Islet of Langerhans (tissue), 1 donor: ENCODE measurements around the gene FGFRL1.
"Not testable (repeated sequence)": the region's sequence is repeated elsewhere in the genome, so short reads cannot be mapped to it uniquely, and the experiment has no call there.

Experiments used
- FAIRE-seq: peaks from one replicate; lab custom pipeline; 2011; peaks lifted over from hg19 to GRCh38; lab: Jason Lieb, UNC

The FGFRL1 gene

GRCh38 chr4:1053080-1053661 lies 41.7 kb downstream of the FGFRL1 start:
- no peak for FAIRE-seq

GRCh38 chr4:1053891-1054290 lies 42.5 kb downstream of the FGFRL1 start:
- not testable (repeated sequence) for FAIRE-seq

- FAIRE-seq = not testable (repeated sequence)
Observed at GRCh38 chr4:1054696-1055242, 43.3 kb downstream of the FGFRL1 start.

- not testable (repeated sequence) for FAIRE-seq
Observed at GRCh38 chr4:1055243-1055701, 43.8 kb downstream of the FGFRL1 start.

GRCh38 chr4:1055721-1056590 lies 44.5 kb downstream of the FGFRL1 start:
- peak; percentile 9 for FAIRE-seq

GRCh38 chr4:1056671-1057402 lies 45.4 kb downstream of the FGFRL1 start:
- FAIRE-seq = no peak

- no peak for FAIRE-seq
Observed at GRCh38 chr4:1057403-1057745, 45.9 kb downstream of the FGFRL1 start.

GRCh38 chr4:1058198-1058996 lies 47.0 kb downstream of the FGFRL1 start:
- FAIRE-seq = no peak

- no peak for FAIRE-seq
Observed at GRCh38 chr4:1058997-1059665, 47.7 kb downstream of the FGFRL1 start.

GRCh38 chr4:1060121-1060520 lies 48.7 kb downstream of the FGFRL1 start:
- FAIRE-seq = no peak

GRCh38 chr4:1060621-1061020 lies 49.2 kb downstream of the FGFRL1 start:
- no peak for FAIRE-seq

- FAIRE-seq = no peak
Observed at GRCh38 chr4:1061056-1061700, 49.8 kb downstream of the FGFRL1 start.

GRCh38 chr4:1061760-1062159 lies 50.3 kb downstream of the FGFRL1 start:
- no peak for FAIRE-seq

- no peak for FAIRE-seq
Observed at GRCh38 chr4:1062419-1062818, 51.0 kb downstream of the FGFRL1 start.

- no peak for FAIRE-seq
Observed at GRCh38 chr4:1065732-1066131, 54.3 kb downstream of the FGFRL1 start.

GRCh38 chr4:1069394-1069793 lies 58.0 kb downstream of the FGFRL1 start:
- no peak for FAIRE-seq

GRCh38 chr4:1072830-1073446 lies 61.5 kb downstream of the FGFRL1 start:
- no peak for FAIRE-seq

- FAIRE-seq = no peak
Observed at GRCh38 chr4:1074077-1074476, 62.7 kb downstream of the FGFRL1 start.

GRCh38 chr4:1075225-1075624 lies 63.8 kb downstream of the FGFRL1 start:
- no peak for FAIRE-seq
